ENCODE data around the gene RAPGEF4. TPM values are rescaled to one million over a fixed set of nuclear protein-coding genes. Genes with fewer than 3 reads are reported as not detected.

RAPGEF4 gene
- total RNA-seq, 1 experiment from 2014 or later = 1.4 TPM

DNA sequence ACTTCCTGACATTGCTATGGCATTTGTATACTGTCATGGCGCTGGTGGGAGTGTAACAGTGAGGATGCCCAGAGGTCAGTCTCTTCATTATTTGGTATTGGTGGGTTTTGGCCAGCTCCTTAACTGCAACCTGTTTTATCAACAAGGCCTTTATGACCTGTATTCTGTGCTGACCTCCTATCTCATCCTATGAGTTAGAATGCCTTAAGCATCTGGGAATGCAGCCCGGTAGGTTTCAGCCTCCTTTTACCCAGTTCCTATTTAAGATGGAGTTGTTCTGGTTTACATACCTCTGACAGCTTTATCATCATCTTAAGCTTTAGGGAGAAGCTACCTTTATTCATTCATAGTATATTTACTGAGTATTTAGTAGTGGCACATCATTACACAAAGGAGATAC, 103.8 kb downstream of the RAPGEF4 start:
- TF ChIP-seq, protein P1, sequence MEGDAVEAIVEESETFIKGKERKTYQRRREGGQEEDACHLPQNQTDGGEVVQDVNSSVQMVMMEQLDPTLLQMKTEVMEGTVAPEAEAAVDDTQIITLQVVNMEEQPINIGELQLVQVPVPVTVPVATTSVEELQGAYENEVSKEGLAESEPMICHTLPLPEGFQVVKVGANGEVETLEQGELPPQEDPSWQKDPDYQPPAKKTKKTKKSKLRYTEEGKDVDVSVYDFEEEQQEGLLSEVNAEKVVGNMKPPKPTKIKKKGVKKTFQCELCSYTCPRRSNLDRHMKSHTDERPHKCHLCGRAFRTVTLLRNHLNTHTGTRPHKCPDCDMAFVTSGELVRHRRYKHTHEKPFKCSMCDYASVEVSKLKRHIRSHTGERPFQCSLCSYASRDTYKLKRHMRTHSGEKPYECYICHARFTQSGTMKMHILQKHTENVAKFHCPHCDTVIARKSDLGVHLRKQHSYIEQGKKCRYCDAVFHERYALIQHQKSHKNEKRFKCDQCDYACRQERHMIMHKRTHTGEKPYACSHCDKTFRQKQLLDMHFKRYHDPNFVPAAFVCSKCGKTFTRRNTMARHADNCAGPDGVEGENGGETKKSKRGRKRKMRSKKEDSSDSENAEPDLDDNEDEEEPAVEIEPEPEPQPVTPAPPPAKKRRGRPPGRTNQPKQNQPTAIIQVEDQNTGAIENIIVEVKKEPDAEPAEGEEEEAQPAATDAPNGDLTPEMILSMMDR (conservative IDR thresholded peaks at IDR 0.05) = no peak
- Histone ChIP-seq H3K56ac (ENCODE audit: insufficient read length, low read depth, low read length) (no peak overlapping the region), H3K79me2 (ENCODE audit: insufficient read depth, low read length) (0 out of 2 replicates have a peak, but pooled peaks cover 1% of the 10 kb centered on the region), H3K79me1 (ENCODE audit: insufficient read depth, low read depth, low read length, poor library complexity, severe bottlenecking) (no peaks in the 10 kb centered on the region), H3K4ac (ENCODE audit: low read depth, low read length) (no peak overlapping the region), H4K8ac (replicated peaks; ENCODE audit: insufficient read length, low read depth, low read length) (no peak overlapping the region), H2AFZ (ENCODE audit: low read length) (no peak overlapping the region), H3K9ac (ENCODE audit: extremely low read depth, insufficient read length, low read length) (no peak overlapping the region), H3K23me2 (ENCODE audit: insufficient read length, low read depth, low read length, poor library complexity, severe bottlenecking) (no peaks in the 10 kb centered on the region), H4K91ac (ENCODE audit: insufficient read length, low read depth, low read length) (no peak overlapping the region), H2AK5ac (ENCODE audit: insufficient read length, low read length) (no peak overlapping the region), H2BK5ac (ENCODE audit: insufficient read length, low read length) (no peak overlapping the region), H4K5ac (ENCODE audit: insufficient read length, low read depth, low read length) (no peak overlapping the region), H3K4me1 (ENCODE audit: insufficient read depth, low read length) (no peaks in the 10 kb centered on the region), H3K18ac (ENCODE audit: insufficient read length, low read depth, low read length) (no peak overlapping the region), H3K14ac (ENCODE audit: insufficient read depth, low read length) (no peak overlapping the region), H3K27ac (ENCODE audit: insufficient read length, low read depth, low read length) (no peak overlapping the region), H4K20me1 (ENCODE audit: control insufficient read depth, insufficient read depth, insufficient read length) (no peaks in the 10 kb centered on the region), H2BK120ac (ENCODE audit: low read depth, low read length, poor library complexity, severe bottlenecking) (no peak overlapping the region), H2BK20ac (ENCODE audit: low read depth, low read length, poor library complexity, severe bottlenecking) (no peak overlapping the region), H3T11ph (ENCODE audit: low read length) (no peak overlapping the region), H3K9me3 (ENCODE audit: control insufficient read depth, low read depth, low read length) (no peaks in the 10 kb centered on the region), H3K23ac (ENCODE audit: insufficient read length, low read depth, low read length) (no peak overlapping the region), H3K27me3 (ENCODE audit: insufficient read depth, low read length) (no peaks in the 10 kb centered on the region), H2BK15ac (ENCODE audit: low read depth, low read length) (no peak overlapping the region), H2BK12ac (ENCODE audit: insufficient read length, low read depth, low read length) (no peak overlapping the region), H3K4me2 (ENCODE audit: insufficient read depth, insufficient read length, low read length) (no peak overlapping the region)
- no peak overlapping the region for H3K27ac Mint-ChIP-seq
- H3K36me3 Mint-ChIP-seq (ENCODE audit: insufficient read depth in 1 of 3, low read depth in 3 of 3) = no peaks in the 10 kb centered on the region
- DNase-seq = no peak
- WGBS (ENCODE audit: extremely low coverage, insufficient read length, low lambda C conversion rate) = no CpG with 5 or more reads among the region's 2 CpGs
- H3K4me3 Mint-ChIP-seq = no peak overlapping the region
- H3K9me3 Mint-ChIP-seq = no peaks in the 10 kb centered on the region
- H3K27me3 Mint-ChIP-seq (ENCODE audit: low read depth) = no peaks in the 10 kb centered on the region
- H3K4me1 Mint-ChIP-seq = peaks cover 4 to 6% of the 10 kb centered on the region in 2 experiments; a peak in 3 of 4 replicates
